Right lobe of liver (tissue), 6 donors: ENCODE measurements around the gene GALNT3. TPM values are rescaled to one million over a fixed set of nuclear protein-coding genes. Genes with fewer than 3 reads are reported as not detected.

Source experiments
- ATAC-seq, 4 donors: fragments of 200-7000 bp; cut with Tn5 transposase; one replicate each; pipeline ENCODE4 v1.9.1; 2020; ENCODE audit warnings: mild to moderate bottlenecking in 4 of 4, moderate library complexity in 4 of 4
- DNase-seq, 3 donors: peaks; one replicate each; pipeline ENCODE4 v3.0.0-alpha.2; 2020
- H3K27ac ChIP-seq, 3 donors: fragments of 200-600 bp; one replicate each; pipeline ENCODE4 v1.8.0; 2022
- H3K27me3 ChIP-seq, 2 donors: fragments of 200-600 bp; one replicate each; pipeline ENCODE4 v1.8.0; 2022
- H3K36me3 ChIP-seq, 4 donors: fragments of 200-600 bp; sonication (generic) in 1 of 4; one replicate each; pipeline versions ENCODE4 v1.5.1 to v1.8.0; 2017 to 2022; ENCODE audit warnings: control low read depth in 1 of 4
- H3K4me1 ChIP-seq, 4 donors: fragments of 200-600 bp; sonication (generic) in 1 of 4; one replicate each; pipeline versions ENCODE4 v1.5.1 to v1.8.0; 2017 to 2022; ENCODE audit warnings: control low read depth in 1 of 4
- H3K4me3 ChIP-seq, 3 donors: fragments of 200-600 bp; one replicate each; pipeline ENCODE4 v1.8.0; 2022
- H3K9me3 ChIP-seq, 4 donors: fragments of 200-600 bp; sonication (generic) in 1 of 4; one replicate each; pipeline versions ENCODE4 v1.5.1 to v1.8.0; 2017 to 2022; ENCODE audit warnings: control low read depth in 1 of 4
- POLR2A ChIP-seq: fragments of 450-650 bp; IDR thresholded peaks from one replicate; pipeline ENCODE4 v1.6.1; 2017; ENCODE audit warnings: antibody characterized with exemption, mild to moderate bottlenecking
- WGBS: methylation state at CpG from one replicate; pipeline ENCODE4 v1.1.6; 2018; ENCODE audit warnings: low coverage, low lambda C conversion rate; ENCODE audit not compliant: insufficient coverage; ENCODE audit errors: missing lambda C conversion rate; 5-methylcytosine and 5-hydroxymethylcytosine counted together
- intact Hi-C, 2 donors: fragments of 100-400 bp; cut with DNase I; formaldehyde crosslinking; loops; one replicate each; pipeline versions ENCODE4 v1.11.2 to v1.14.1; 2022
- long read RNA-seq: library from polyadenylated mRNA; unstranded; transcript quantifications from one replicate; pipeline ENCODE4 v2.0.0, GENCODE V29; 2019
- total RNA-seq, 6 experiments: library from RNA; depleted of rRNA in 2 of 6; stranded (reverse); fragments of >200 nt in 2 of 6; fragmentation: NEBNext Ultra II Directional in 3 of 6; extraction: Animal tissue kit (Norgen Biotek cat#: 25700) in 3 of 6; gene quantifications; one replicate each; pipeline versions ENCODE4 v1.1.0 to v1.2.4, GENCODE V29; 2016 to 2023
- TF ChIP-seq, protein P1 (sequence below), 4 donors: fragments of 200-600 bp in 3 of 4; fragments of 450-650 bp in 1 of 4; IDR thresholded peaks; one replicate each; pipeline versions ENCODE4 v1.5.1 to v1.8.0; 2016 to 2022; ENCODE audit warnings: antibody characterized with exemption in 4 of 4, mild to moderate bottlenecking in 2 of 4
- donor health status: DM: no; HTN: yes; CAD: no.
- donor health status: DM: no; HTN: no; CAD: no.
- donor health status: DM: no; HTN: no; CAD: no.
- donor health status: DM: no; HTN: yes; CAD: no.
- donor health status: DM: no; HTN: yes; CAD: no.

GALNT3 gene
- 1 to 10 TPM in 2 of 6 experiments, under 1 TPM in 4; 0.31 to 1.6 (median 0.80) TPM for total RNA-seq
- long read RNA-seq = 0 reads

DNA sequence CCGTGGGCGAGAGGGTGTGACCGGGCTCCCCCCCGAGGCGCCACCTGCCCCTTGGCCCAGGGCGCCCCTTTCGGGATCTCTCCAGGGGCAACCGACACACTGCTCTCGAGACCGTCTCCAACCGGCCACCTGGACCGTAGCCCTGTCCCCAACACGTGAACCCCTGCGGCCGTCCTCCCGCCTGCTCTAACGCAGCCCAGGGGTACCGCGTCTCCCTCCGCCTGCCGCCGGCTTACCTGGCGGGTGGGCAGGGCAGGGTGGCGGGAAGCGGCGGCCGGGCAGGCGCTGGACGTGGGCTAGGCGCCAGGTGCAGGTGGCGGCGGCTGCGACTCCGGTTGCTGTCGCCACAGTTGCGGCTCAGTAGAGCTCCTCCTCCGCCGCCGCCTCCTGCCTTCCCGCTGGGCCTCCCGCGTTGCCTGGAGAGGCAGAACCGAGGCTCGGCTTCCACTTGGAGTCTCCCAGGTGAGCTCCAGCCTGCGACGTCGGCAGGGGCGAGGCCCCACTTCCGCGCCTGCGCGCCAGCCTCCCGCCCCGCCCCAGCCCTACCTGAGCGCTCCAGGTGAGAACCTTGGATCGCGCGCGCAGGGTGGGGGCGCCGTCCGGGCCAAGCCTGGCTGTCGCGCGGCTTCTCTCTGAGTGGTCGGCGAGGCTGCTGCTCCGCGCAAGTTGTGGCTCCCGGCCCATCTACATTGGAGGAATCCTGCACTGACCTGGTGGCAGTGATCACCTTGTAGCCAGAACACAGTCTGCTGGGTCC is at the start of gene GALNT3:
TSS of gene GALNT3 (minus strand) at position 469 of the 757 bp plus-strand sequence. CDS start 23,547 bp downstream, outside the sequence.
- peaks cover 0 to 14% (median 3%) of the 10 kb centered on the region in 4 donors for H3K4me1 ChIP-seq
- peak within 1 kb of the TSS in 2 of 3 donors; percentile 10 to 42 for H3K27ac ChIP-seq
- peaks cover 0 to 4% of the 10 kb centered on the region in 2 donors for H3K27me3 ChIP-seq
- DNase-seq (peak; percentile 54 to 76 (median 59)), ATAC-seq (peak; percentile 69 to 80 (median 77))
- H3K36me3 ChIP-seq = no peaks in the 10 kb centered on the region
- TF ChIP-seq POLR2A = peak; percentile 28
- TF ChIP-seq, protein P1, sequence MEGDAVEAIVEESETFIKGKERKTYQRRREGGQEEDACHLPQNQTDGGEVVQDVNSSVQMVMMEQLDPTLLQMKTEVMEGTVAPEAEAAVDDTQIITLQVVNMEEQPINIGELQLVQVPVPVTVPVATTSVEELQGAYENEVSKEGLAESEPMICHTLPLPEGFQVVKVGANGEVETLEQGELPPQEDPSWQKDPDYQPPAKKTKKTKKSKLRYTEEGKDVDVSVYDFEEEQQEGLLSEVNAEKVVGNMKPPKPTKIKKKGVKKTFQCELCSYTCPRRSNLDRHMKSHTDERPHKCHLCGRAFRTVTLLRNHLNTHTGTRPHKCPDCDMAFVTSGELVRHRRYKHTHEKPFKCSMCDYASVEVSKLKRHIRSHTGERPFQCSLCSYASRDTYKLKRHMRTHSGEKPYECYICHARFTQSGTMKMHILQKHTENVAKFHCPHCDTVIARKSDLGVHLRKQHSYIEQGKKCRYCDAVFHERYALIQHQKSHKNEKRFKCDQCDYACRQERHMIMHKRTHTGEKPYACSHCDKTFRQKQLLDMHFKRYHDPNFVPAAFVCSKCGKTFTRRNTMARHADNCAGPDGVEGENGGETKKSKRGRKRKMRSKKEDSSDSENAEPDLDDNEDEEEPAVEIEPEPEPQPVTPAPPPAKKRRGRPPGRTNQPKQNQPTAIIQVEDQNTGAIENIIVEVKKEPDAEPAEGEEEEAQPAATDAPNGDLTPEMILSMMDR (IDR thresholded peaks at IDR 0.05) = no peak
- 3% methylated on average over 7 of the region's 70 CpGs for WGBS
- intact Hi-C loops = no loop called here
- H3K4me3 ChIP-seq = peak within 1 kb of the TSS; percentile 40 to 58 (median 46)
- H3K9me3 ChIP-seq = no peaks in the 10 kb centered on the region

DNA sequence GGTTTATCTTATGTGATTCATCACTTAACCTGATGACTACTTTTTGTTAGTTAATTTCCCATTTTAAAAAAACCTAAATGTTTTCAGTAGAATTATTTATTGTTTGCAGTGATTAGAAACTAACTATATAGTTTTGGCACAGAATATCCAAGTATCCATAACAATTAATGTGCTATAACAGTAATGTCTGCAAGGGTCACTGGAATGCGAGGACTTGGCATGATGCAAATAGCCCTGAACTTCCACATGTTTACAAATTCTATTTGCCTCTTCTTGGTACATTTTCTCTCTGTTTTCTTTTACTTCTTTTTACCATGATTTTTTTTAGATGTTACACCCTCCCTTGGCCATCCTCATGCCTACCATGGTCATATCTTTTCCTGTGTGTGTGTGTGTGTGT is 49.3 kb upstream of the GALNT3 start:
- no peak overlapping the region for H3K27ac ChIP-seq
- H3K9me3 ChIP-seq = no peaks in the 10 kb centered on the region
- intact Hi-C loops = no loop called here
- H3K36me3 ChIP-seq = no peaks in the 10 kb centered on the region
- no peak overlapping the region for H3K4me3 ChIP-seq
- 89% methylated on average over 1 of the region's 1 CpG for WGBS
- no peaks in the 10 kb centered on the region for H3K4me1 ChIP-seq
- ATAC-seq = no peak
- no peaks in the 10 kb centered on the region for H3K27me3 ChIP-seq
- no peak for DNase-seq
- TF ChIP-seq, protein P1 (IDR thresholded peaks at IDR 0.05) = no peak
- no peak for TF ChIP-seq POLR2A

DNA sequence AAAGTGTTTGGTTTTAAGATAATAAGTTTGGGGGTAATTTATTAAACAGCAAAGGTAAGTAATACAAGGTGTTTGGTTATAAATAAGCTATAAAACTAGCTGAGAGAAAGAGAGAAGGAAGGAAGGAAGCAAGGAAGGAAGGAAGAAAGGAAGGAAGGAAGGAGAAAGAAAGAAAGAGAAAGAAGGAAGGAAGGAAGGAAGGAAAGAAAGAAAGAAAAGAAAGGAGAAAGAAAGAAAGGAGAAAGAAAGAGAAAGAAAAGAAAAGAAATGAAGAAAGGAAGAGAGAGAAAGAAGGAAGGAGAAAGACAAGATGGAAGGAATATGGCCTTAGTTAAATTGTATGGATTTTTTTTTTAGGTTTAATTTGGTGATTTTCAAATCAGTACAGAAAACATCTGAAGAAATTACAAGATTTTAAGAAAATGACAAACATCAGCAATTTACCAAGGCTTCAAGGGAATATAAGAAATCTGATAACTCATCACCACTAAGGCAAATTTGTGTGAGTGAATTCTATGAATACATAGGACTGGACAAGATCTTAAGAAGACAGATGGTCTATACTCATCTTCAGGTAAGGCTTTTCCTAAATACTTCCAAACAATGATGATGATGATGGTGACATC is 46.4 kb upstream of the GALNT3 start:
- Histone ChIP-seq H3K27me3 (no peaks in the 10 kb centered on the region), H3K27ac (no peak overlapping the region), H3K36me3 (no peaks in the 10 kb centered on the region), H3K4me1 (no peaks in the 10 kb centered on the region), H3K4me3 (no peak overlapping the region), H3K9me3 (no peaks in the 10 kb centered on the region)
- no peak for TF ChIP-seq POLR2A
- TF ChIP-seq, protein P1 (IDR thresholded peaks at IDR 0.05) = no peak
- no peak for ATAC-seq
- intact Hi-C loops = no loop called here
- no peak for DNase-seq

DNA sequence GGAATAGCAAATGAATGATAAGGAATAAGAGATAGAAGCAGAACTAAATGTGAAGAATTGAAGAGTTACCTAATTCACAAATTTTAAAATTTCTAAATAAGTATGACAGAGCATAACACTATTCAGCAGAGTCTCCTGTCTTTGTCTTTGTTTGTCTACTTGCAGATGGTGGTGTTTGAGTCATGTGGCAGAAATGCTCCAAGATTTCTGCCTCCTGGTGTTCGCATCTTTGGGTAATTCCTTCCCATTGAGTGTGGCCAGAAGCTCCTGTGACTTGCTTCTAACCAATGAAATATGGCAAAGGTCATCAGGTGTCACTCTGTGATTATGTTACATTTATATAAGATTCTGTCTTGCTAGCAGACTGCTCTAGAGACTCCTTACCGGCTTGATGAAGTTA is 45.6 kb upstream of the GALNT3 start:
- no peak for ATAC-seq
- no peak overlapping the region for H3K4me3 ChIP-seq
- H3K27ac ChIP-seq = no peak overlapping the region
- no peaks in the 10 kb centered on the region for H3K9me3 ChIP-seq
- no peaks in the 10 kb centered on the region for H3K36me3 ChIP-seq
- TF ChIP-seq POLR2A = no peak
- TF ChIP-seq, protein P1 (IDR thresholded peaks at IDR 0.05) = no peak
- intact Hi-C loops = no loop called here
- WGBS = 92% methylated on average over 2 of the region's 2 CpGs
- no peaks in the 10 kb centered on the region for H3K27me3 ChIP-seq
- no peaks in the 10 kb centered on the region for H3K4me1 ChIP-seq
- no peak for DNase-seq
